Measurements from ENCODE around the gene PCDHB12.
"Not testable (repeated sequence)": the region's sequence is repeated elsewhere in the genome, so short reads cannot be mapped to it uniquely, and the experiment has no call there.

Gene PCDHB12

GRCh38 chr5:141208478-141208877 is at the start of gene PCDHB12:
Gene PCDHB12, plus strand, starts transcription at chr5:141208719. Its CDS starts 189 bp downstream, at chr5:141208908.
- FAIRE-seq = no peak

GRCh38 chr5:141172381-141173204 is 35.9 kb upstream of the PCDHB12 start, which contains the start of gene PCDHB7:
Gene PCDHB7, plus strand, starts transcription at chr5:141172644. Its CDS starts 192 bp downstream, at chr5:141172836.
- FAIRE-seq = peak; percentile 71

- FAIRE-seq = not testable (repeated sequence)
These were observed 34.0 kb upstream of the PCDHB12 start for GRCh38 chr5:141174291-141175104.

GRCh38 chr5:141175933-141176332 is 32.6 kb upstream of the PCDHB12 start:
- no peak for FAIRE-seq

GRCh38 chr5:141177577-141178191 is 30.8 kb upstream of the PCDHB12 start, which contains the start of gene PCDHB8:
Gene PCDHB8, plus strand, starts transcription at chr5:141177790. Its CDS starts 245 bp downstream, at chr5:141178035.
- FAIRE-seq = not testable (repeated sequence)

GRCh38 chr5:141179371-141179770 is 29.1 kb upstream of the PCDHB12 start:
- not testable (repeated sequence) for FAIRE-seq

- FAIRE-seq = not testable (repeated sequence)
These were observed 28.6 kb upstream of the PCDHB12 start for GRCh38 chr5:141179876-141180275.

GRCh38 chr5:141180313-141180712 is 28.2 kb upstream of the PCDHB12 start:
- no peak for FAIRE-seq

- no peak for FAIRE-seq
These were observed 26.3 kb upstream of the PCDHB12 start, which contains the start of gene PCDHB16 for GRCh38 chr5:141182248-141182647. Gene PCDHB16, plus strand, starts transcription at chr5:141182387. Its CDS starts 173 bp downstream, at chr5:141182560.

- not testable (repeated sequence) for FAIRE-seq
These were observed 24.2 kb upstream of the PCDHB12 start for GRCh38 chr5:141184117-141184855.

GRCh38 chr5:141186897-141187512 is 21.5 kb upstream of the PCDHB12 start, which contains the start of gene PCDHB9:
Gene PCDHB9, plus strand, starts transcription at chr5:141187161. Its CDS starts 158 bp downstream, at chr5:141187319.
- peak; percentile 90 for FAIRE-seq

- FAIRE-seq = not testable (repeated sequence)
These were observed 19.8 kb upstream of the PCDHB12 start for GRCh38 chr5:141188682-141189081.

GRCh38 chr5:141189131-141189530 is 19.4 kb upstream of the PCDHB12 start:
- not testable (repeated sequence) for FAIRE-seq

- FAIRE-seq = peak; percentile 61
These were observed 16.3 kb upstream of the PCDHB12 start, which contains the start of gene PCDHB10 for GRCh38 chr5:141192110-141192725. Gene PCDHB10, plus strand, starts transcription at chr5:141192353. Its CDS starts 200 bp downstream, at chr5:141192553.

- FAIRE-seq = not testable (repeated sequence)
These were observed 14.2 kb upstream of the PCDHB12 start for GRCh38 chr5:141194332-141194731.

GRCh38 chr5:141196363-141196762 is 12.2 kb upstream of the PCDHB12 start:
- FAIRE-seq = no peak

GRCh38 chr5:141199359-141200235 is 8.9 kb upstream of the PCDHB12 start, which contains the start of gene PCDHB11:
Gene PCDHB11, plus strand, starts transcription at chr5:141199627. Its CDS starts 148 bp downstream, at chr5:141199775.
- FAIRE-seq = peak; percentile 63

- not testable (repeated sequence) for FAIRE-seq
These were observed 7.4 kb upstream of the PCDHB12 start for GRCh38 chr5:141201126-141201525.

GRCh38 chr5:141201646-141202045 is 6.9 kb upstream of the PCDHB12 start:
- FAIRE-seq = not testable (repeated sequence)

- FAIRE-seq = not testable (repeated sequence)
These were observed 1.8 kb downstream of the PCDHB12 start for GRCh38 chr5:141210281-141210680.

Measured in G401.6 (cell line).